SIG-M5 treated with dmso at 0.1 percent for 504 hours (cell line): ENCODE results near the gene TEX13B.

ENCODE experiments used
- DNase-seq: peaks from one replicate; lab custom pipeline; 2025; ENCODE audit not compliant: unreplicated experiment; lab: John Stamatoyannopoulos, UW

TEX13B gene

DNA sequence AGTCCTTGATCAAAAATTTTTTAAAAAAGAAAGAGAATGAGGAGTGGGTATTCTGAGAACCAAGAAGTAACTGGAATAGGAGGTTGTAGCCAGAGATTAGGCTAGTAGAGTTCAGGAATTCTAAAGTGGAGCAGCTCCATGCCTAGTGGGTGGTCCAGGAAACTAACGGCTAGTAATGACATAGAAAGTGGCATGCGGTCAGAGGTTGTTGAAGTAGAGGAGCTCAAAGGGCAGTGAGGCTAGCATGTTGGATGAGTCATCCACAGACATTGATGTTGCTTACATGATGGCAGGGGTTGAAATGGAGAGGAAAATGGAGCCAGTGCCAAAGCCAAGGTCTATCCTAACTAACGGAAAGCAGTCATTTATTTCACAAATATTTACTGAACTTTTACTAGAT, 42.1 kb downstream of the TEX13B start:
- no peak for DNase-seq

DNA sequence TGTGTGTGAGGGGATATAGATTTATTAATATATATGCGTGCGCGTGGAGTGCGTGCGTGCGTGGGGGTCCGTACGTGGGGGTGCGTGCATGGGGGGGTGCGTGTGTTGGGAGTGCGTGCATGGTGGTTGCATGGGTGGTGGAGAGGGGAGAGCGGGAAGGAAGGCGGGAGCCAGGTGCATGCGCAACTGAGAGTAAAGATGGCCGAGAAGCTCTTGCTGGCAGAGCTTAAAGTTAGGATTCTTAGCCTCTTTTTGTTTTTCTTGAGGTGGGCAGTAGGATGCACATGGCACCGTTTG, 45.8 kb downstream of the TEX13B start:
- no peak for DNase-seq

DNA sequence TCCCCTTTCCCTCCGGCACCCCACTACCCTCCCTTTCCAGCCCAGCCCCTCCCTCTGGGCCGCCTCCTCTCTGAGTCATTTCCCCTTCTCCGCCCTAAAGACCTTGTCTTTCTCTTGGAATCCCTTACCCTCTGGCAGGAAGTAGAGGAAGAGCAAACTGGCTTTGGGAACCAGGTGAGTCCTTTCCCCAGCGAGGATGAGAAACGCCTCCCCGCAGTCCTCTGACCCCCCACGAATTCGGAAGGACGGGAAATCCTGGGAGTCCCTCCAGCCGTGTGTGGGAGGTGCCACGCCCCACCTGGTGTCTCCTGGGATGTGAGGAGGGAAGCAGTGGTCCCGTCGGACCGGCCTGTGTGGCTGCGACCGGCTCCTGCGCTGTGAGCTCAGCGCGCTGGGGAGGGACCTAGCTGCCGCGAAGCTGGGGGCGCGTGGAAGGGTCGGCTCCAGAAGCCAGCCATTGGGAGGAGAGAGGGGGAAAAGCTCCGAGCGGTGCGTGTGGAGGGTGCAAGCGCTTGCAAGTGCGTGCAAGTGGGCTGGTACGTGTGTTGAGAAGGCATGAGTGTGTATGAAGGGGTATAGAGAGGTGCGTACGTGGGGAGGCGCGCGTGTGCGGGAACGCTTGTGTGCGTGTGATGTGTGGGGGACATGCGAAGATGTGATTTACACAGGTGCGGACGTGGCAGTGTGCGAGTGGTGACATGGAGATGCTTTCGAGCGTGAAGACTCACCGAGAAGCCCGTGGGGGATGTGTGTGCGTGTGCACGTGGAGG, 46.3 kb downstream of the TEX13B start:
- DNase-seq, result no peak

DNA sequence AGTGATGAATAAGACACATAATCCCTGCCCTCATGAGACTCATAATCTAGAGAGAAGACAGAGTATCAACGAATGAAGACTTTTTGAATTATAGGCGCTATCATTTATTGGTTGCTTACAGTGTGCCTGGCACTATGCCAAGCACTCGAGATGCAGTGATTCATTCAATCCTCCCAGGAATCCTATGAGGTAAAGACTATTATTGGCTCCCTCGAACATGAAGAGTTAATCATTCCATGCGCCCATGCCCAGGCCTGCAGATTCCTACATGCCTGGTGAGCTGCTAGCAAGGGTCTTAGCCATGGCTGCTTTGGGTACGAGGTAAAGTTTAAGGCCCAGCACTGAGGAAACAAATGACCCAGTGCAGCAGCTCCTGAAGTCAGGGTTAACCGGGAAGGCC, 47.0 kb downstream of the TEX13B start:
- no peak for DNase-seq

DNA sequence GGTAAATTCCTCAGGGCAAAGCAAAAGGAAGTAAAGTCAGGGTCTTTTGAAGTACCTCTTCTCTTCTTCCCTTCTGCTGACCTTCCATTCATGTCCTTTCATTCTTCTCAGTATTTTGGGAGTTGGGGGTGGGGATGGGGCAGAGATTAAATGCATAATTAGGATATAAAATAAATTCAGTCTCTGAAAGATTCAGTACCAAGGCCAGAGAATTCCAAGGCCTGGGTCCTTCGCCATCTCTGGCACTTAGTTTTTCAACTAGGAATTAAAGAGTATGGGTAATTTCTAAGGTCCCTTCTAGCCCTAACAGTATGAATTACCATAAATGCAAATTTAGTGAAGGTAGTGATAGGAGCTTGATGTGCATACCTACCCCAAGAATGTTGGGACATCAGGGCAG, 47.9 kb downstream of the TEX13B start:
- no peak for DNase-seq
